OCI-LY1 (cell line): Measurements from ENCODE around the gene DNAJB1.

Source experiments
- CTCF ChIP-seq: fragments of 200-600 bp; sonication (generic), shearing (Covaris generic); IDR thresholded peaks from 2 replicates; pipeline ENCODE4 v1.5.1; 2017; ENCODE audit warnings: mild to moderate bottlenecking, antibody characterized with exemption, low read length, moderate library complexity, mixed read lengths
- EZH2 ChIP-seq: fragments of 200-600 bp; sonication (generic), shearing (Covaris generic); IDR thresholded peaks from 2 replicates; pipeline ENCODE4 v1.8.0; 2017; ENCODE audit warnings: borderline replicate concordance, mixed run types, mild to moderate bottlenecking, antibody characterized with exemption, low read length, moderate library complexity, mixed read lengths

GRCh38 chr19:14478113-14478545 is 40.1 kb downstream of the DNAJB1 start:
- TF ChIP-seq CTCF (no peak), EZH2 (no peak)
